ENCODE data around the gene GRB10. TPM values are rescaled to one million over a fixed set of nuclear protein-coding genes. Genes with fewer than 3 reads are reported as not detected.

Gene GRB10
- total RNA-seq, 1 experiment from 2014 or later = 47.9 TPM

GRCh38 chr7:50731703-50732582, 50.8 kb downstream of the GRB10 start:
- H3K79me2 ChIP-seq (ENCODE audit: low read depth) = peaks cover 48% of the 10 kb centered on the region
- intact Hi-C loops (cut with micrococcal nuclease; ENCODE audit: unreplicated experiment) = loop anchor here (2.0 kb wide), 1 partner anchor 39 kb away; no protein-coding TSS in a partner anchor
- no TSS peak for BruUV-seq (replicated peaks)
- no peak overlapping the region for H3K27ac ChIP-seq
- no peak overlapping the region for H3K4me3 ChIP-seq
- H3K36me3 ChIP-seq (ENCODE audit: low read depth) = no peaks in the 10 kb centered on the region
- no peaks in the 10 kb centered on the region for H3K9me2 ChIP-seq (ENCODE audit: insufficient read depth)
- H3K4me2 ChIP-seq = no peak overlapping the region
- H3K9me3 ChIP-seq (ENCODE audit: insufficient read depth, low read depth) = no peaks in the 10 kb centered on the region; the same call in 1 of the 2 replicates
- peaks cover 9% of the 10 kb centered on the region for H3F3A ChIP-seq (ENCODE audit: insufficient read depth, low read depth)
- peaks cover 49% of the 10 kb centered on the region for H4K20me1 ChIP-seq (ENCODE audit: insufficient read depth)
- no peaks in the 10 kb centered on the region for H3K27me3 ChIP-seq (ENCODE audit: insufficient read depth, low read depth)
- peaks cover 29% of the 10 kb centered on the region for H3K4me1 ChIP-seq (replicated peaks; ENCODE audit: insufficient read depth)
- POLR2A ChIA-PET (ENCODE audit: unreplicated experiment) = interaction anchor here (0.6 kb wide), 1 partner anchor 41 kb away, joined by 5 read pairs; no protein-coding TSS in a partner anchor
- no peak for DNase-seq
- CTCF ChIA-PET = no interaction called here
- no peak overlapping the region for H2AFZ ChIP-seq
- TF ChIP-seq EZH2 (IDR thresholded peaks at IDR 0.05; ENCODE audit: low read depth) = no peak
- TF ChIP-seq, protein P1, sequence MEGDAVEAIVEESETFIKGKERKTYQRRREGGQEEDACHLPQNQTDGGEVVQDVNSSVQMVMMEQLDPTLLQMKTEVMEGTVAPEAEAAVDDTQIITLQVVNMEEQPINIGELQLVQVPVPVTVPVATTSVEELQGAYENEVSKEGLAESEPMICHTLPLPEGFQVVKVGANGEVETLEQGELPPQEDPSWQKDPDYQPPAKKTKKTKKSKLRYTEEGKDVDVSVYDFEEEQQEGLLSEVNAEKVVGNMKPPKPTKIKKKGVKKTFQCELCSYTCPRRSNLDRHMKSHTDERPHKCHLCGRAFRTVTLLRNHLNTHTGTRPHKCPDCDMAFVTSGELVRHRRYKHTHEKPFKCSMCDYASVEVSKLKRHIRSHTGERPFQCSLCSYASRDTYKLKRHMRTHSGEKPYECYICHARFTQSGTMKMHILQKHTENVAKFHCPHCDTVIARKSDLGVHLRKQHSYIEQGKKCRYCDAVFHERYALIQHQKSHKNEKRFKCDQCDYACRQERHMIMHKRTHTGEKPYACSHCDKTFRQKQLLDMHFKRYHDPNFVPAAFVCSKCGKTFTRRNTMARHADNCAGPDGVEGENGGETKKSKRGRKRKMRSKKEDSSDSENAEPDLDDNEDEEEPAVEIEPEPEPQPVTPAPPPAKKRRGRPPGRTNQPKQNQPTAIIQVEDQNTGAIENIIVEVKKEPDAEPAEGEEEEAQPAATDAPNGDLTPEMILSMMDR (conservative IDR thresholded peaks at IDR 0.05) = no peak

DNA sequence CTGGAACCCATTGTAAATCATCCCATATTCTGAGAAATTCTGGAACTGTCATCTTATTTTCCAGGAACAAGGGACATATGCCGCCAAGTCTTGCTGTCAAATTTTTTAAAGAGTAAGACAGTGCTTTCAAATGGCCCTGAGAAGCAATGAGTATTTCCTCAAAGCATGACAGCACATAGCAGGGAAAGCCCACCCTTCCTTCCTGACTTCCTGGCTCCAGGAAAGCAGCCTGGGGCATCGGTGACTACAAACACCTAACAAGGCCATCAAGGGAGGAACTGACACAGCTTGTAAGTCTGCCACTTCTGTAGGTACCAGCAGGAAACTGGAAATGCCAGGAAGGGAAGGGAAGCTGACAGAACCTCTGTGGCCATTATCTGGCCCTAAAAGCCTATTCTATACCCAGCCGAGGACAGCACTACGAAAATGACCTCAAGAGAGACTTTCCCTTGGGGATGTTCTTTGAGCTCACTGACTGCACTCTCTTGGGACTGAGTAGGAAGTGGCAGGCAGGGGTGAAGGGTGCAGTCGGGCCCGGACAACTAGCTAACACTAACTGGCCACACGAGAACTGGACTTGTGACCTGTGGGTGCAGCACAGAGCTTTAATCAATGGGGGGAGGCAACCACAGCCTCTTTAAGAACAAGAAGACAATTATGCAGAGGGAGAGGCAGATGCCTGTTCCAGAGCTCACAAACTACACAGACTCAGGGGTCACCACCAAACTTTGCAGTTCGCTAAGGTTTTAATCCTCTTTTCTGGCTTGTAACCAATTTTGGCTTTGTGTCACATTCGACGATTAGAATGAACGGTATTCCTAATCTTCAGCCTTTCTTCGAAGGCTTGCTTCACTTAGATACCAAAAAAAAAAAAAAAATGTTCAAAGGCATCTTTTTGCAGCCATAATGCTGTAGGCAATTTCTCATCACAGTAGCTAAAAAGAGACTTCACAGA, 52.0 kb downstream of the GRB10 start:
- no peak for DNase-seq
- ChIA-PET POLR2A (ENCODE audit: unreplicated experiment) (no interaction called here), CTCF (no interaction called here)
- Histone ChIP-seq H3K36me3 (ENCODE audit: low read depth) (no peaks in the 10 kb centered on the region), H3K9me2 (ENCODE audit: insufficient read depth) (no peaks in the 10 kb centered on the region), H3K9me3 (ENCODE audit: insufficient read depth, low read depth) (no peaks in the 10 kb centered on the region), H3K4me1 (replicated peaks; ENCODE audit: insufficient read depth) (peaks cover 29% of the 10 kb centered on the region), H3K27me3 (ENCODE audit: insufficient read depth, low read depth) (no peaks in the 10 kb centered on the region), H3K79me2 (ENCODE audit: low read depth) (peaks cover 44% of the 10 kb centered on the region), H3K4me2 (no peak overlapping the region), H3K27ac (no peak overlapping the region), H3K4me3 (no peak overlapping the region), H2AFZ (no peak overlapping the region), H3F3A (ENCODE audit: insufficient read depth, low read depth) (peaks cover 9% of the 10 kb centered on the region), H4K20me1 (ENCODE audit: insufficient read depth) (peaks cover 43% of the 10 kb centered on the region)
- BruUV-seq (replicated peaks) = no TSS peak
- intact Hi-C loops (cut with micrococcal nuclease; ENCODE audit: unreplicated experiment) = no loop called here
- TF ChIP-seq, protein P1 (conservative IDR thresholded peaks at IDR 0.05) = no peak
- TF ChIP-seq EZH2 (IDR thresholded peaks at IDR 0.05; ENCODE audit: low read depth) = no peak

DNA sequence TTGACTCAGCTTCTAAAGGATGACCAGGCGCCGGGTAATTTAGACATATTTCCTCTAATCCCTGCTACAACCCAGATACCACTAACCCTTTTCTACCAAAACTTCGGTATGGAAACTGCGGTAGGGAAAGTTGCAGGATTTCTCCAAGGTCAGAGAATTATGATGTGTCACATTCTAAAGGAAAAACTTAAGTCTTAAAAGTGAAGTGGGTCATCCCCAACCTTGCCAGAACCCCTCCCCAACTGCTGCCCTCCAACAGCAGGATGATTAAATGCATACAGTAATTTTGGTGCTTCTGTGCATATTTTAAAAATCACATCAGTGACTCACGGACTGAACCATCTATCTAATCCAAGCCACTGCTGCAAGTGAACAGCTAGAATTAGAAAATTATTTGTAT, 52.7 kb downstream of the GRB10 start:
- H2AFZ ChIP-seq = no peak overlapping the region

More for the DNA sequence above, 52.7 kb downstream of the GRB10 start:
- Histone ChIP-seq H3K4me1 (replicated peaks; ENCODE audit: insufficient read depth) (peaks cover 25% of the 10 kb centered on the region), H3F3A (ENCODE audit: insufficient read depth, low read depth) (peaks cover 9% of the 10 kb centered on the region), H3K27me3 (ENCODE audit: insufficient read depth, low read depth) (no peaks in the 10 kb centered on the region), H3K9me3 (ENCODE audit: insufficient read depth, low read depth) (no peaks in the 10 kb centered on the region), H4K20me1 (ENCODE audit: insufficient read depth) (peaks cover 48% of the 10 kb centered on the region), H3K4me3 (no peak overlapping the region), H3K27ac (no peak overlapping the region), H3K9me2 (ENCODE audit: insufficient read depth) (no peaks in the 10 kb centered on the region), H3K4me2 (no peak overlapping the region), H3K36me3 (ENCODE audit: low read depth) (no peaks in the 10 kb centered on the region), H3K79me2 (ENCODE audit: low read depth) (peaks cover 39% of the 10 kb centered on the region)
- intact Hi-C loops (cut with micrococcal nuclease; ENCODE audit: unreplicated experiment) = no loop called here
- CTCF ChIA-PET = no interaction called here
- TF ChIP-seq, protein P1 (conservative IDR thresholded peaks at IDR 0.05) = no peak
- no peak for TF ChIP-seq EZH2 (IDR thresholded peaks at IDR 0.05; ENCODE audit: low read depth)
- POLR2A ChIA-PET (ENCODE audit: unreplicated experiment) = no interaction called here
- BruUV-seq (replicated peaks) = no TSS peak
- no peak for DNase-seq
